ENCODE measurements around the gene PEAK3. TPM values are rescaled to one million over a fixed set of nuclear protein-coding genes. Genes with fewer than 3 reads are reported as not detected.

The PEAK3 gene
- polyA plus RNA-seq, 3 donors, result 0.04 to 0.12 (median 0.09) TPM

GRCh38 chr19:2237051-2237868 is 44.7 kb downstream of the PEAK3 start:
- DNase-seq, result no peak

- DNase-seq, result peak; percentile 97
Observed at GRCh38 chr19:2236314-2237050, 45.5 kb downstream of the PEAK3 start, which contains the start of the genes PLEKHJ1 and SF3A2. PLEKHJ1 (minus strand) TSS chr19:2236329; CDS start chr19:2236248, 81 bp downstream. SF3A2 (plus strand) TSS chr19:2236824; CDS start chr19:2243419, 6,595 bp downstream.

- no peak for DNase-seq
Observed at GRCh38 chr19:2236064-2236313, 46.0 kb downstream of the PEAK3 start.

- DNase-seq, result no peak
Observed at GRCh38 chr19:2235381-2236063, 46.5 kb downstream of the PEAK3 start.

- no peak for DNase-seq
Observed at GRCh38 chr19:2234996-2235380, 47.0 kb downstream of the PEAK3 start.

- DNase-seq, result no peak
Observed at GRCh38 chr19:2233601-2234280, 48.2 kb downstream of the PEAK3 start.

- no peak for DNase-seq
Observed at GRCh38 chr19:2232286-2233151, 49.5 kb downstream of the PEAK3 start.

- DNase-seq, result no peak
Observed at GRCh38 chr19:2231621-2232221, 50.3 kb downstream of the PEAK3 start.

- DNase-seq, result no peak
Observed at GRCh38 chr19:2230807-2231533, 51.0 kb downstream of the PEAK3 start.

GRCh38 chr19:2230033-2230531 is 51.9 kb downstream of the PEAK3 start:
- DNase-seq, result no peak

GRCh38 chr19:2229103-2230032 is 52.6 kb downstream of the PEAK3 start:
- no peak for DNase-seq

- DNase-seq, result no peak
Observed at GRCh38 chr19:2228157-2229030, 53.6 kb downstream of the PEAK3 start.

GRCh38 chr19:2227415-2228156 is 54.4 kb downstream of the PEAK3 start:
- no peak for DNase-seq

GRCh38 chr19:2226840-2227360 is 55.1 kb downstream of the PEAK3 start:
- DNase-seq, result no peak

- no peak for DNase-seq
Observed at GRCh38 chr19:2226051-2226839, 55.7 kb downstream of the PEAK3 start.
